T follicular helper cell (primary cell): ENCODE measurements around the gene KRTAP10-1.

ENCODE experiments used
- DNase-seq: peaks from one replicate; pipeline ENCODE4 v3.0.0-alpha.2; 2020; ENCODE audit warnings: low read depth

The KRTAP10-1 gene

GRCh38 chr21:44515359-44516165 is 24.4 kb downstream of the KRTAP10-1 start:
- DNase-seq, result no peak

GRCh38 chr21:44514746-44515358 is 25.1 kb downstream of the KRTAP10-1 start:
- DNase-seq, result no peak

- DNase-seq, result no peak
Observed at GRCh38 chr21:44514218-44514520, 25.8 kb downstream of the KRTAP10-1 start.

DNA sequence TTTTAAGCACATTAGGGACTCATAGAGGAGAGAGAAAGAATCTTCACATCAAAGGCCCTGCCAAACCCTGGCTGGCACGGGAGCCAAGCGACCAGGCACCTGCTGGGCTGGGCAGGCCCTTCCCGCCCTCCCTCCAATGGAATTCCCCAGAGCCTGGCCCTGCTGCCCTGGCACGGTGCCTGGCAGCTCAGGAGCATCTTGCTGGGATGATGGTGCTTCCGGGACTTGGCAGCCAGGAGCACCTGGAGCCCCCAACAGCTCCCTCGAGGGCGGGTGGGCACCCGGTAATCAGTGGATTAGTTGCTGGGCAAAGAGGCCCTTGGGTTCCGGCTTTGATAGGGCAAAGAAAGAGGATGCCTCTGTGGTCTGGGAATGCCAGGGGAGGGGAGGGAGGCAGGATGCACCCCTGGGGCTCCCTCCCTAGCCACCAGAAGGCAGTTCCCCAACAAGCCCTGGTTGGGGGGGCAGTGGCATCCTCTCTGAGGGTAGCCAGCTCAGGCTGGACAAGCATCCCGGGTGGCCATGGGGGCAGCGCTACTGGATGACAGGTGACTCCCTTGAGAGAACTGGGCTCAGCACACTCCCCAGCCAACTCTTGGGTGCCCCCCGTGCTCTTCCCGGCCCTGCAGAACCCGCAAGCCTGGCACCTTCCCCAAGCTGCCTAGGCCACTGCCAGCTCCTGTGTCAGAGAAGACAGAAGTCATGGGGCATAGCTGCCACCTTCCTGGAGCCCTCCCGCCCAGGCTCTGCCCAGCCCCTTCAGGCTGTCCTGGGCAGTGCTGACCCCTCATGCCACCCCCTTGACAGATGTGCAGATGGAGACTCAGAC is 26.4 kb downstream of the KRTAP10-1 start:
- DNase-seq, result no peak

GRCh38 chr21:44512496-44513388 is 27.3 kb downstream of the KRTAP10-1 start:
- no peak for DNase-seq

GRCh38 chr21:44511938-44512275 is 28.1 kb downstream of the KRTAP10-1 start:
- no peak for DNase-seq

DNA sequence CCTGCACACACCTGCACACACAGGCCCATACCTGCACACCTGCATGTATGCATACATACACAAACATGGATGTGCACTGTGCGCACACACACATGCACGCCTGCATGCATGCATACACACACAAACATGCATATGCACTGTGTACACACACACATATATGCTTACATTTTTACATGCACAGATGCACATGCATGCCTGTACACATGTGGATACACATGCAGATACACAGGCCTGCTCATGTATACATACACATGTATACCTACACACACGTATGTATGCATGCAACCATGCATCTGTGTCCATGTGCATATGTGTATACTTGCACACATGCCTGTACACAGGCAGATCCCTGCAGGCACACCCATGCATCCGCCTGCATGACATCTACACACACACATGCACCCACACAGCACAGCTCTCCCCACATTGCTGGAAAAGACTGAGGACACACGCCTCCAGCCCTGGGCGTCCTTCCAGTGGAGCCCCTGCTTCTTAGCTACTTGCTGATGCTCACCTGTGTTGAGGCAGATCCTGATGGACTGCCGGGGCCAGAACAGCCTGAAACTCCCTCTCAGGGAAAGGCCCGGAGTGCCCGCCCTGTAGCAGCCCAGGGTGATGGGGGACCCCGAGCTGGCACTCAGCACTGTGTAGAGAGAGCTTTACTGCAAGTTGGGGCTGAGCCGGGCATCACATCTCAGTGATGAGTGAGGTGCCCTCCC is 28.6 kb downstream of the KRTAP10-1 start:
- no peak for DNase-seq

GRCh38 chr21:44510508-44511218 is 29.3 kb downstream of the KRTAP10-1 start:
- peak; percentile 79 for DNase-seq

GRCh38 chr21:44510109-44510507 is 29.9 kb downstream of the KRTAP10-1 start:
- DNase-seq, result no peak

DNA sequence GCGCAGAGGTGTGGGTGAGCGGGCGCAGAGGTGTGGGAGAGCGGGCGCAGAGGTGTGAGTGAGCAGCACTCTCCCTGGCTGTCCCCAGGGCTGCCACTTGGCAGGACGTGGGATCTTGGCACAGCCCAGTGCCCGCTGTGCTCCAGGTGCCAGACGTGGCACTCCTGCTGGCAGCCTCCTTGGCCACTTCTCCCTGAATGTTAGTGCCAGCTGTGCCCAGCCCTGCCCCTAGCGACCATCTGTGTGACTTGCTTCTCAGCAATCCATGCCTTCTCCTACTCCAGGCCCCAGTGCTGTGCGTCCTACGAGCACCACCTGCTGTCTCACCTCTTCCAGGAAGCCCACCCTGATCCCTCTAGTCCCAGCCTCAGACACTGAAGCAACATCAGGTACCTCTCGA is 30.5 kb downstream of the KRTAP10-1 start:
- DNase-seq, result no peak

DNA sequence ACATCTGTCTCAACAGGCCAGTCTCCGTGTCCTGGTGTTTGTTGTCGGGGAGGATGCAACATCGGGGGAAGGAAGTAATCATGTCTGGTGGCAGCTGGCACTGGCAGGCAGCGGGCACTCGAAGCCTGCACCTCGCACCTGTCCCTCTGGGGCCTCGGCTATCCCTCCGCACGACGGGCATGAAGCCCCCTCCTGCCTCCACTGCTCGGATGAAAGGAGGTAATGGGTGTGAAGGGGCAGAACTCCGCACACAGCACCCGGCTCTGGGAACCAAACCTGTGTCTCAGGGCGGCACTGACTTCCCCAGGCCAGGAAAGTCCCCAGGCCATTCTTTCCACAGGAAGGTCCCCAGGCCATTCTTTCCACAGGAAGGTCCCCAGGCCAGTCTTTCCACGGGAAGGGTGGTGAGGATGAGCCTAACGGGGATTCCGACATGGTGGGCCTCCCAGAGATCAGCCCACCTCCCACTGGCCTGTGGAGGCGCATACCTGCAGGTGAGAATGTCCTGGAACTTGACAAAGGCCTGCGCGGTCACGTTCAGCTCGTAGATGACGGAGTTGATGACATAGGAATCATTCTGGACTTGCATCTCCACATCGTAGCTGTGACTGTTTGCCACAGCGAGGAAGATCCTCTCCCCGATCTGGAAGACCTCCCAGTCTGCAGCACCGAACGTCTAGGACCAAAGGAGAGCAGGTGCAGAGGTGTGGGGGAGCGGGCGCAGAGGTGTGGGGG is 31.1 kb downstream of the KRTAP10-1 start:
- DNase-seq, result no peak

DNA sequence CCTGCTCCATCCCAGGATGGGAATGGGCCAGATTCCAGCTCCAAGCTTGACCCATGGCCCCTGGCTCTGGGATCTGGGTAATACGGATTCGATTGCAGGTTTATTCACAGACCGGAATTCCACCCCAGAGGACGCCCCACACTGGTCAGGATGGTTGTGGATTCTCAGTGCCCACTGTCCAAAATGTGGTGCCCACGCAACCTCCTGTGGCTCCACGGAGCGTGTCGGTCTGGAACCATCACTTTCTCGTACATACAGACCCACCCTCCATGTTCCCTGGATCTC is 31.6 kb downstream of the KRTAP10-1 start:
- DNase-seq, result no peak

GRCh38 chr21:44507673-44508425 is 32.1 kb downstream of the KRTAP10-1 start:
- DNase-seq, result no peak

- DNase-seq, result no peak
Observed at GRCh38 chr21:44506279-44507255, 33.4 kb downstream of the KRTAP10-1 start.

GRCh38 chr21:44505673-44506278 is 34.2 kb downstream of the KRTAP10-1 start:
- DNase-seq, result no peak

- DNase-seq, result no peak
Observed at GRCh38 chr21:44503901-44504399, 36.0 kb downstream of the KRTAP10-1 start.
